Stimulated activated CD4-positive, alpha-beta T cell treated with anti-CD3 and anti-CD28 coated beads, Interleukin-15, amount 100 ng/mL, for 1 hour (primary cell): Measurements from ENCODE around the gene PLXNA4.
A peak's percentile ranks its signal among the peaks of the same experiment; 100 is the strongest.

Source experiments
- DNase-seq, 2 donors: peaks; one replicate each; pipeline ENCODE4 v3.0.0-alpha.2; 2020; ENCODE audit warnings: low read depth in 1 of 2, low spot score in 1 of 2

The PLXNA4 gene

DNA sequence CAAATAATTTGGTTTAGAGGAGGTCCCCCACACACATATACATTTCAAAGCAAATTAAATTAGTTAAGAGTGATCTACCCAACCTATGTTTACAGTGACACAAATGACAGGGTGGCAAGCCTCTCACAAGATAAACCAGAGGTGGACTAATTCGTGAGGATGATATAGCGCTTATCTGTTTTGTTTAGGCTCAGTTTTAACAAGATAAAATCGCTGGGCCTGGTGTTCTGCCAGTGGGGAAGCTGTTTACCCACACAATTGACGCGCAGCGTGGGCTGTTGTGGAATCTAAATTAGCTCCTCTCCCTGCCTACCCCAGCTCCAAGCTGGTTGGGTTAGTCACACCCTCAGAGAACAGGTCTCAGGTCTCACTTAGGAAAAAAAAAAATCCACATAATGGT is 16.7 kb upstream of the PLXNA4 start:
- DNase-seq = no peak

DNA sequence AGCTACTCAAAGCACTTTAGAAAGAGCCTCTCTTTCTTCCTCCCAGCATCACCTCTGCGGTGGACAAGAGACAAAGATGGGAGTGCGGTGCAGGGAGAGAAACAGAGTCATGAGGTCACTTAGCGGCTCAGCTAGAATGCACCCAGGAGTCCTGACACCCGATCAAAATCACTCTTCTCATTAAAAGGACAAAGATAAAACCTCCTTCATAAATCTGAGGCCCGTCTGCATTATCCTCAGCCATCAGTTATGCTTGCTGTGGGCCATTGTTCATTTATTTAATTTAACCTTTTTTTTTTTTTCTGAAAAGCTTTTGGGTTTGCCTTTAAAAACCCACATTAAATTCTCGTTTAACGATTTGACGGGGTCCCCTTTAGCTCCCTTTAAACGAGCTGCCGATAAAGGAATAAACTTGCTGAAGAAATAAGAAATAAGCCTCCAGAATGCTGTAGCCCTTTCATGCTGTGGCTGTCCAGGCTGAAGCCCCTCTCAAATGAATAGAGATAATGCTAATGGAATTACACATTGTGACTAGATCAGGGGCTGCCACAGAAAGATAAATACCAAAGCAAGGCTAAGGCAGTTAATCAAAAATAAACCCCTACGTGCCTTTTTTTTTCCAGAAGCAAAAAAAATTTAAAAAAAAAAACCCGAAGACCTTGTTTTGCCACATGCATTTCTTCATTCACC is 16.1 kb upstream of the PLXNA4 start:
- DNase-seq = no peak

DNA sequence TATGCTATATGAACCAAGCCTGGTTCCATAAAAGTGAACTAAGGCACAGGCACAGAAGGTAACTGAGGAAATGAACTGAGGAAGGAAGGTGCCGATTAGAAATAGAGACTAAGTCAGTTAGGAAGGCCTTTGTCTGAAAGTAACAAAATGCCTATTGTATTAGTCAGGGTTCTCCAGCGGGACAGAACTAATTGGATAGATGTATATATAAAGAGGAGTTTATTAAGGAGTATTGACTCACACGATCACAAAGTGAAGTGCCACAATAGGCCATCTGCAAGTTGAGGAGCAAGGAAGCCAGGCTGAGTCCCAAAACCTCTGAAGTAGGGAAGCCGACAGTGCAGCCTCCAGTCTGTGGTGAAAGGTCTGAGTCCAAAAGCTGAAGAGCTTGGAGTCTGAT is 13.9 kb upstream of the PLXNA4 start:
- no peak for DNase-seq

DNA sequence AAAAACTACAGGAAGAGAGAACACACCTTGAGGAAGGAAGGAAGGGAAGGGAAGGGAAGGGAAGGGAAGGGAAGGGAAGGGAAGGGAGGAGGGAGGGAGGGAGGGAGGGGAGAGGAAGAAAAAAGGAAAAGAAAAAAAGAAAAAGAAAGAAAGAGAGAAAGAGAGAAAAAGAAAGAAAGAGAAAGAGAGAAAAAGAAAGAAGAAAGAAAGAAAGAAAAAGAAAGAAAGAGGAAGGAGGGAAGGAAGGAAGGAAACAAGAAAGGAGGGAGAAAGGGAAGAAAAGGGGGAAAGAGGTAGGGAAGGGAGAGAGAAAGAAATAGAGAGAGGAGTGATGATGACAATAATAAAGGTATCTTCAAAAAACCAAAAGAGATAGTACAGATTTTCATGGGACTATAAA is 12.3 kb upstream of the PLXNA4 start:
- no peak for DNase-seq

DNA sequence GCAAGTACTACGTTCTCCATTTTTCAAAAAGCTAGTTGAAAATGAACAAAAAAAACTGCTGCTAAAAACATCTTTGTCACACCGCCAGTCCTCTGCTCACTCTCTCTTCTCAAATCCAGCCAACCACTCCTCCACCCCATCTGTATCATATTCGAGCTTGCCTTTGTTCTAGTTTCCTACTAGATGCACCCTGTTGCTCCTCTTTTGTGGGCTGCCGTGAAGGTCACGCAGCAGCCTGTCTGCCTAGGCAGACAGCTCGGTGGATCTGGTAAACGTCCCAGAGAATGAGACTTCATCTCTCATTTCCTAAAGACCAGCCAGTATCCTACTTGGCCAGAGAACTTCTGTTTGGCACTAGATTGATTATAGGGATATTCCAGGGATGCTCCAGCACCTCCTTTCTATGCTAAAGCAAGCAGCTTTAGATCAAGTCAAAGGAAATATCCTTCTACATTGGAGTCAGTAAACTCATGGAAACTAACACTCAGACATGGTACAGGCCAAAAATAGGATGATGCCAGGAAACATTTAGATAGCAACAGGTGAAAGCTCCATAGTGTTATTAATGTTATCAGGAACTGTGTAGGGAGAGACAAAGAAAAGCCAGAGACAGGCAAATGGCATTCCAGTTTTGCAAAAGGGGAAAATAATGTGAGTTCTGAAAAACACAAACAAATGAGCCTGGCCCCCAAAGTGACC is 8.7 kb upstream of the PLXNA4 start:
- no peak for DNase-seq

DNA sequence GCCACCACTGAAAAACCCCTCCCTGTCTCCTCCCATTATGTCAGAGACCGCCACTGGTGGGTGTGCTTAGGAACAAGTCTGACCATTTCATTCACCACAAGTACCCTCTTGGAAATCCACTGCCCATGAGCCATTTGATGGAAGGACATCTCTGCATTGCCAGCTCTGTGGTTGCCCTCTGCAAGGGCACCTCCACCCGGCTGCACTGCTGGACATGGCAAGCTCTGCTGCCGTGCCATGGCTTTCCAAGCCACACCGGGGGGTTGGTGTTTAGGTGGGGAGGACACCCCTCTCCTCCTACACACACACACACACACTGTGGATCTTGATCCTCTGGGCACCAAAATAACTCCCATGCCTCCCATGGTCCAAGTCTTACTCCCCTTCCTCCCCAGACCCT is 5.2 kb upstream of the PLXNA4 start:
- DNase-seq = no peak

DNA sequence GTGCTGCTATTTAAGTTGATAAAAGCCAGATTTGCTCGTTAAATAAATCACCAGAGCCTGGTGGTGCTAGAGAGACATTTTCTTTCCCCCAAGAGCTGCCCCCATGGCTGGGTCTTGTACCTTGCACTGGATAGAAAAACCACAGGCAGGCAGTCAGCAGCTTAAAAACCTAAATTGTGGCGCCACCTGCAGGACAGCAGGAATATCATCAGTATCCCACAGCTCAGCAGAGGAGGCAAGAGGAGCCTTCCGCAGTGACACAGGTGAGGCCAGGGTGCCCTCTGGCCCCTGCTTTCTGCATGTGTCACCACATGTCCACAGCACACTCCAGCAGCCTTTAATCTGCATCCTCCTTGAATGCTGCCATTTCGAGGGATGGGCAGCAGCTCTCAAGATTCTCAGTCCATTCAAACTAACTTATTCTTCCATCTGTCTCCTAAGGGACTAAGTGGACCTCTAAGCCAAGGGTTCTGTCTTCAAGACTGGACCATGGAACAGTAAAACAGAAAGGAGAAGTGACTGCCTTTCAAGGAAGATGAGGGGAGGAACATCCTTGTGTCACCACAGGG is 4.5 kb upstream of the PLXNA4 start:
- peak; percentile 23 to 41 for DNase-seq

DNA sequence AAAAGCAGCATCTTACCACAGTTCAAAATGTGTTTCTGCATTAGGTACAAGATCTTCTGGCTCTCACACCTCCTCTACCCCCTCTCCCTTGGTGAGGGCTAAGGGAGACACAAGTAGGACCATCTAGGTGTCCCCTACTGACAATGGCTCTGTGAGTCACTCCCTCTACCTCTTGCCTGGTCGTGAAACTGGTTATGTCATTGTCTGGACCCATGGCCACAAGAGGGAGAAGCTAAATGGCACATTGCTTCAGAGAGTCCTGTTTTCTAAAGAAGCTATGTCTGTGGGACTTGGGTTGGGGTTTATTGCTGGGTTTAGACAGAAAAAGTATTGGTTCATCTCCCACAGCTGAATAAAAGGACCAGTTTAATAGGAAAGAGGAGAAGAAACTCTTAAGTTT is 4.0 kb upstream of the PLXNA4 start:
- DNase-seq = no peak

DNA sequence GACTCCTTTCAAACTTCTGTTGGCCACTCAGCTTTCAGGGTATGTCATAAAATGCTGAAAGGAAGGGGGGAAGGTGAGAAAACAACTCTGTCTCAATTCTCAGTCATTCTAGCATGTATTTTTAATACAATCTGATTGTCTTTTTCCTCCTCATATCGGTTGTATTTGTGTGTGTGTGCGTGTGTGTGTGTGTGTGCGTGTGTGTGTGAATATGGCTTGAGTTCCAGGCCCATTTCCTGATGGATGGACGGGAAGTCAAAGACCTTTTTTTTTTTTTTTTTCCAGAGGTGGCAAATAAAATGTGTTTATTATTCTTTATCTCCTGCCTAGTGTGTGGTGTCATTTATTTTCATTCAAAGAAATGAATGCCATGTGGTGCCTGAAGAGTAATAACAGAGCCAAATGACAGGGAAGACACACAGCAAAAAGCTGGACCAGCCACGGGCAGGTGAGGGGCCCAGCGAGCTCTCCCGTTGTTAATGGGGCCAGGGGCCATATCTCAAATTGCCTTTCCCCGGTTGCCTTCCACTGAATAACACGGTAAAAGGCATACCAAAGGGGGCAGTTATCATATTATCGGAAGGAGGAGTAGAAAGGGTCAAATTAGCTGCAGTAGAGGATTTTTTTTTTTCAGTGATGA is 3.1 kb upstream of the PLXNA4 start:
- DNase-seq = no peak

DNA sequence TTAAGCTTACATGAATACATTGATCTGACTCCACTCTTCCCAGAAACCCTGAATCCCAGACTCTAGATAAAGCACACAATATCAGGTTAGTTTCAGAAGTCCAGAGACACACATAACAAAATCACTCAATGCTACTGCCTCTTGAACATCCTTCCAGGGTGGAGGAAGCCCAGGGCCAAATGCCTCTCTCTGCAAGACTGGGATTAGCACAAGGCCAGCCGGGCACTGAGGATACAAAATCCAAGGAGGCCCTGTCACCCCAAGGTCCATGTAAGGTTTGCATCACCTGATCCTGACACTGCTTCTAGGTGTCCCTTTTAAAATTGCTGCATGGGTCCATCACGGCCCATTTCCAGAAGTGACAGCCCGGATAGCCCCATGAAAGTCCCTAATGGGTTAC is 2.6 kb upstream of the PLXNA4 start:
- DNase-seq = no peak

DNA sequence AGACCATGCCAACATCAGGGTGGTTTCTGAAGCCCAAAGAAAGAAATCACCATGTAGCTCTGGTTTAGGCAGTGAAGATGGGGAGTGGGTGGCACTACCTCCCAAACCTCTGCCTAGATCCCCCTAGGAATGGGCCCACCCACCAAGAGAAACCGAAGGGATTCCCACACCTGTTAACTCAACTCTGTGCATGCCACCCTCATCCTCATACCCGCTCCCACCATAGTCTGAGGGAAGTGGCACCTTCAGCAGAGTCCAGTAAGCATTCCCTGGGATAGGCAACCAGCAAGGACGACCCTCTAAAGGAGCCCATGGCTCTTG is 1.7 kb upstream of the PLXNA4 start:
- DNase-seq = no peak

DNA sequence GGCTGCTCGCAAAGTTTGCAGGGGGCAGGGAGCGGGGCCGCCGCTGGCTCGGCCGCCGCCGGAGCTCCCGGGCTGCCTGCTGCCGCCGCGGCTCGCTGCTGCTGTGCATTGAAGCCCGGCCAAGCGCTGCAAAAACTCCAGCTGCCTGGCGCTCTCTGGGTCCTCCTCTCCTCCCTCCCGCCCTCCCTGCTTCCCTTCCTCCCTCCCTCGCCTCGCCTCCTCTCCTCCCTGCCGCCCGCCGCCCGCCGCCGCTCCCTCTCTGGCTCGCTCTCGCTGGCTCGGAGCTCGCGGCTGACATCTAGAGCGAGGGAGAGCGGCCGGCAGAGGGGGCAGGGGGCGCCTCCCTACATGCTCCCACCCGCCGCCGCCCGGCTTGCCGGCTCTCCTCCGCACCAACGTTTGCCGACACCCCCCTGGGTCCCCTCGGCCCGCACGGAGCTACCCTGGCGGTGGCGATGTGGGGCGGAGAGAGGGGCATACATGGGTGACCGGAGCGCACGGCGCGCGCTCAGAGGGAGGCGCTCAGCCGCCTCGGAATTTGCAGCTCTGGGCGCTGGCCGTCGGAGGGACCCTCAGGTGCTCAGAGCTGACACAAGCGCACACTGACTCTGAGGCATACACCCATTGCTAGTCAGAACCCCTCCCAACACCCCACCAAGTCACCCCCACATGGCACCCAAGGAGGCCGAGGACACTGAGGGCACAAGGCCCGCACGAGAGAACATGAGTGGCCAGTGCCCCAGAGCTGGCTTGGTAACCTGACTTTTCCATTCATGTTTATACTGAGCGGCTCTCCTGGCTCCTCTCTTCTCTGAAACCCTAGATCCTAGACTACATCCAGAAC is 1.2 kb upstream of the PLXNA4 start:
- no peak for DNase-seq

DNA sequence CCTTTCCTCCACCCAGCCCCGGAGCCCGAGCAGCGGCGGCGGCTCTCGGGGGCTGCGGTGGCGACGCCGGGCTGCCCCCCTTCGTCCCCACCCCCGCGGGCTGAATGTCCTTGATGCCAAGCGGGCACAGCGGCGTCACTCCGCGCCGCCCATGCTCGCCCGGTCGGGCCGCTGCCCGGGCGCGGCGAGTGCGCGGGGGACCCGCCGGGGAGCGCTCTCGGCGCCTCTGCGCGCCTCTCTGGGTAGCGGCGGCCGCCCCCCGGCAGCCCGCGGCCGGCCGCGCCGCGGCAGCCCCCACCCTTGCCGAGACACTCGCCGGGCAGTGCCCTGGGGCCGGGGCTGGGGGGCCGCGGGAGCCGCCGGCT is 433 bp upstream of the PLXNA4 start:
- DNase-seq = no peak

DNA sequence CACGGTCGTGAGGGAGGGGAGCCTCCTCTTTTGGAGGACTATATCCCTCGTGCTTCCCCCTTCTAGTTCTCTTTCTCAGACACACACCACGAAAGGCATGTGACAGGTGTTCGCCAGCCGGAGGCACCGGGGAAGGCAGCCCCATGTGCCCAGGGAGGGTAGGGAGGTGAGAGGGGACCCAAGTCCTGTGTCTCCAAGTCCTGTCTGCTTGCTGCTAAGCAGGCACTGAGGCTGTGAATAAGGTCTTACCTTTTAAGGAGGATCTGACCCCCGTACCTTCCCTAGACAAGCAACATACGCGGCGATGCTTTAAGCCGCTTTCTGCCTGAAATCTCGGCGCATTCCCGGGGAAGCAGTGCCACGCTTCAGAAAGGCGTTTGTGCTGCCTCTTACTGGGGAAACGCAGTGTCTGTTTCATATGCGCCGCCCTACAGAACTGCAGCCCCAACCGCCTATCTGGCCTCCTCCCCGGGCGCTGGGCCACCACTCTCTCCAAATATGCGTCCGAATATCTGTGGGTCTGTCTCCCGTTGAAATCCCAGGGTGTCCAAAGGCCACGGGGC is 770 bp downstream of the PLXNA4 start:
- DNase-seq = no peak

DNA sequence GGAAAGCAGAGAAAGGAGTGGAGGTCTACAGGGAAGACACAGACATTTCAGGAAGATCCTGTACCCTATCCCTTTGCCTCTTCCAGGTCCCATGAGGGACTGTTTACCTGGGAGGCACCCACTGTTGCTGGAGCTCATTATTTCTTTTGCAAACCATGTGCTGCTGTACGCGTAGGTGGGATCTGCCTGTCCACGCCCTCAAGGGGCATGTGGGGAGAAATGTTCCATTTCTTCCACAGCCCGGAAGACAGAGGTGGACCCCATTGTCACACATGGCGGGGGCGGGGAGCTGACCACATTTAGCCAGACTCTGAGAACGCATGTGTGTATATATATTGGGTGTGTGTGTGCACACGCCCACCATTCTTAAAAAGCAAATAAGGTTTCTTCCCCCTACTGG is 2.0 kb downstream of the PLXNA4 start:
- DNase-seq = no peak

DNA sequence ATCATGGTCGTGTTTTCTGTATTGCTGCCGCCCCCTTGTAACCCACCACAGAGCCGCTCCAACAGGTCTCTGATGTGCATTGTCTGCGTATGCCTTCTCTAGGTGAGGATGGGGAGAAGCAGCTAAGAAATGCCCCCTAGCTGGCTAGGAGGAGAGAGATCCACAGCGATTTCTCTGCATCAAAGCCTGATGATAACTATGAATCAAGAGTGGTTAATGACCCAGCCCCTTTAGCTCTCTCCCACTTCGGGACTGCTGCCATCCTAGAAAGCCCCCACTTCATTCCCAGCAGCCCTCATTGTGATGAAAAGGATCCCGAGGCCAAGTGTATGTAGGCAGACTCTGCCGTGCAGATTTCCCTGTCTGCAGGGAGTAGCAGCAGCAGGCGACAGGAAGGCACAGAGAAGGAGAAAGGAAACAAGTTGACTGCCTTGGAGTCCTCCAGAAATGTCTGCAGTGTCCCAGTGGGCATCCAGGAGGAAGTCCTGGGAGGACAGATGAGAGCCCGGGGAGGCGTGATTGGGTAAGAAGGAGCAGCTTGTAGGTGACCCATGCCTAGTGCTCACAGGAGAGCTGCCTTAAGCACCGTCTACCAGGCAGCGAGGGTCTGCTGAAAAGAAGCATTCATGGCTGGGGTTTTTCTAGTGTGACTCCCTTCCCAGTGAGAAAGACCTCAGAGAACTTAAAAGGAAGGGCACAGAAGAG is 2.9 kb downstream of the PLXNA4 start:
- DNase-seq = no peak

DNA sequence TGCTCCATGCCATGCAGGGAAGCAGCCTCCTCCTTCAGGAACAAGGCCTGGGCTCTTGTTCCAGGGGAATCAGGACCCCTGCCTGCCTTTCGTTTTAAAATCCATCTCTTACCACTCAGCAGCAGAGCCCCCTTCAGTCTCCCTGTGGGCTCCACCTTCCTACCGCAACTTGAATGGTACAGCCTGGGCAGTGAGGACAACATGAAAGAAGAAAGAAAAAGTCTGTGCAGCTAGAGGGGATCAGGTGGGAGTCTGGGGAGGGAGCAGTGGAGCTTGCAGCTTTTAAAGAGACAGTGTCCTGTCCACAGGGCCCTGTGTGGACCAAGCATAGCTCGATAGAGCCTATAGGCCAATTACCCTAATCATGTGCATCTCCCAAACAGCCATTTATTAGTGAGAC is 3.7 kb downstream of the PLXNA4 start:
- DNase-seq = no peak

DNA sequence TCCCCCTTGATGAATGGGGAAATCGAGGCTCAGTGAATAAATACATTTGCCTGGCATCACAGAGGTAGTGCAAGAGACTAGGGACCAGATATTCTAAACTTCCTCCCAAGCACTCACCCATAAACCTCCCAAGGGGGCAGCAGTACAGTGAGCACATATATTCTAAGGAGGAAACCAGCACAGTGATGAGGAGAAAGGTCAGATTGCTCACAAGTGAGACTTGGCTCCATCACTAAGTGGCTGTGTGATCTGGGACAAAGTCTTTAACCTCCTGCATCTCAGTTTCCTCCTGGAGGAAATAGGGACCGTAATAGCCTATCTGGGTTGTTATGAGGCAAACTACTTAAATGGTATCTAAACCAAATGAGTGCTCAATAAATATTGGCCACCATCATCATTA is 4.3 kb downstream of the PLXNA4 start:
- DNase-seq = no peak

DNA sequence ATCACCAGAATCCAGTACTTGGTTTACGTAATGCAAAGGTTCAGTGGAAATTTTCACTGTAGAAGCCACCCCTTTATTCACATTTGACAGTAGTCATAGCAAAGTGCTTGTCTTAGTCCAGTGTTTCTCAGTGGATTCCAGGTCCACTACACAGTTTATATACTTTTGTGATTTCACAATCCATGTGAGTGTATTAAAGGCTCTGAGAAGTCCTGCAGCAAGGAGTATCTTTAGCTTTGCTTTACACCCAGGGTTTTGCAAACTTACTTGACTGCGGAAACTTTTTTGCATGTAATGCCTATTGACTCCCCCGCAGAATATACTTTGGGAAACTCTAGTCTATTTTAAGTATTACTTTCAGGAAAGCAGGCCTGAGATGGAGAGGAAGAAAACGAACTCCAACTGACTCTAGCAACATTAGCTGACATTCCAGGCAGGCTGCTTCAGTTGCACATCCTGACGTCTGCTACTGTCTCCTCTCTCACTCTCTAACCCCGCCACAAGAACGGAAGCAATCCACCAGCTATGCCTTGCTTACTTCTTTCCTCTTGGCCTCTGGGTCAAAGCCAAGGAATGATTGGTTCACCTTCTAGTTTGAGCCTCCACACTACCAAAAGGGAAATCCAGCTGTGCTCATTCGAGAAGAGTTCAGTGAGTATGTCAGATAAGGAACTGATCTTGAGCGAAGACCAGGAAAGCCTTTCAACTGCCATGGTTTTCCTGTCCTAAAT is 6.2 kb downstream of the PLXNA4 start:
- no peak for DNase-seq

DNA sequence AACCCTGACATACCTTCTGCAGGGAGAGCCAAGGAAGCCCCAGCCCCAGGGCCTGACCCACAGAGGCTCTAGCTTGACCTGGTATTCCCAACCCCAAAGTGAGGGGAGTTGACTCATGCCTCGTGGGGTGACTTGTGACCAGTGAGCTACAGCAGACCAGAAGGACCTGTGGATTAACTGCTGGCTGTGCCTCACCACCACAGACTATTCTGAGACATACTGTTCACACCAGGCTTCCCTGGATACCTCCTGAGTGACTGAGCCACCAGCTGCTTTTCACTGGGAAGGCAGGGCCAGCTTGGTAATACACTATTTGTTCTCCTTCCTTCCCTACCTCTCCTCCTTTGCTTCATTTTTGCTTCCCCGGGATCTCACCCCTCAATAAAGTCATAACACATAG is 7.3 kb downstream of the PLXNA4 start:
- no peak for DNase-seq
